GM21786 (cell line): Measurements from ENCODE around the gene MRGPRE.

Experiments used
- ATAC-seq: cut with Tn5 transposase; IDR thresholded peaks from one replicate; pipeline ENCODE4 v1.9.1; 2021; ENCODE audit not compliant: unreplicated experiment

The MRGPRE gene

DNA sequence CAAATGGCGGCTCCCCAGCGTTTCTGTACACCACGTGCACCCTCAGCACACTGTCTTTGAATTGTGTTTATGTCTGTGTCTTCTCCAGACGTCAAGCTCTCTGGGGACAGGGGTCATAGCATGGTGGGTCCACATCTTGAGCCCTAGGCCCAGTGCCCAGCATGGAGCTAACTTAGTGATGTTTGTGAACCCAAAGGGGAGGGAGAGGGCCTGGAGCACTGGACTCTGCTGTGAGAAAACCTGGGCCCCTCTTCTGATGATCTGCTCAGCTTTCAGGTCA is 17.9 kb downstream of the MRGPRE start:
- ATAC-seq: no peak

DNA sequence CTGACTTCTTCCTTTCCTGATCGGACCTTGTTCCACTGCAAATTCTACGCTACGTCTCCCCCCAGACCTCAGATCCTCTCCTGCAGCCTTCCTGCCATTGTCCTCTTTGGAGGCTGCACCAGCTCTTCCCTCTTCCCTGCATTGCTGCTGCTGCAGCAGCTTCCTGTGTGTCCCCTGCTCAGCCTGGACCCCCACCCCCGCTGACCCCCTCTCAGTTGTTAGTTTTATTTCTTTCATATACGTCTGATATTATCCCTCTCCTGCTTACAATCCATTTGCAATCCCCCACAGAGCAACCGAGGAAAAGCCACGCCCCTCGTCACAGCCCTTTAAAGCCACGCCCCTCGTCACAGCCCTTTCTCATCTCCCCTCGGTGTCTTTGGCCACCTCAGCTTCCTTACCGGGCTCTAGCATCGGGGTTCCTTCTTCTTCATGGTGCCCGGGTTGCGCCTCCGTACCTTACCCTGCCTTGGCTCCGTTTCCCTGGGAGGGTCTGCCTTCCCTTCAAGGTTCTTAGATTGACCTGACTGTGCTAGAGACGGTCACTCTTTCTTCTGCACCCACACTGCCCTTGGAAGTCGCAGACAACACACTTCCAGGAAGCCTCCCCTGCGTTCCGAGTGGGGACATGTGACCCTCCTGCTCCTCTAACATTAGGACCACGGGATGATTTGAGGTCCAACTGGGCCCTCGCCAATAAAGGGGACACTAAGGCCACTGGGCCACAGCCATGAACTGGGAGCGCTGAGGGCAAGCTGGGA is 18.4 kb downstream of the MRGPRE start:
- no peak for ATAC-seq

- no peak for ATAC-seq
Observed at GRCh38 chr11:3208272-3208671, 23.9 kb downstream of the MRGPRE start.

DNA sequence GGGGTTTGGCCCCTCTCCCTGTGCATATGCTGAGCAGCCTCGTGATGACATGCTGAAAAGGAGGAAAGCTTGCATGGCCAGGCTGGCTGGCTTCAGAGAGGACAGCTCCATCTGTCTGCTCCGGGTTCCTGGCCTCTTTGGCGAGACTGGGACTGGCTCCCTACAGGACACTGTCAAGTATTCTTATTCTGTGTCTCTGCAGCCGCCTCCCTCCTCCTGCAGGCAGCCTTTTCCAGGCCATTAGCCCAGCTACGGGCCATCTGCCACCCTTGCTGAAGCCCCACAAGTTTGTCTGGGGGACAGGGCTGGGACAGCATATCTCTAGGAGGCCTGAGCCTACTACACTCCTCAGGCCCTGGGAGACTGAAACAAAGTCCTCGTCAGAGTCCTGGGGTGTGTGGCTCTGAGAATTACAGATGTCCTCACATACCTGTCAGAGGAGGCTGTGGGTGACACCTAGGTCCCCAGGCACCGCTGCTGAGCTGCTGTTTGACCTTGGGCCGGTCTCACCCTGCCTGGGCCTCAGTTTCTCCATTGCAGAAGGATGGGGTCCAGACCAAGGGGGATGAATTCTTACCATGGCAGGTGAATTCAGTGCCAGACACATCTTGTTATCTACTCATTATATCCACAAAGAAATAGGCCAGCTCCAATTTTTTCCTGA is 24.6 kb downstream of the MRGPRE start:
- no peak for ATAC-seq

- ATAC-seq: no peak
Observed at GRCh38 chr11:3206922-3207204, 25.4 kb downstream of the MRGPRE start.

GRCh38 chr11:3206156-3206921 is 25.9 kb downstream of the MRGPRE start:
- no peak for ATAC-seq

GRCh38 chr11:3205261-3206155 is 26.7 kb downstream of the MRGPRE start:
- ATAC-seq: no peak

GRCh38 chr11:3204141-3205015 is 27.8 kb downstream of the MRGPRE start:
- ATAC-seq: no peak

DNA sequence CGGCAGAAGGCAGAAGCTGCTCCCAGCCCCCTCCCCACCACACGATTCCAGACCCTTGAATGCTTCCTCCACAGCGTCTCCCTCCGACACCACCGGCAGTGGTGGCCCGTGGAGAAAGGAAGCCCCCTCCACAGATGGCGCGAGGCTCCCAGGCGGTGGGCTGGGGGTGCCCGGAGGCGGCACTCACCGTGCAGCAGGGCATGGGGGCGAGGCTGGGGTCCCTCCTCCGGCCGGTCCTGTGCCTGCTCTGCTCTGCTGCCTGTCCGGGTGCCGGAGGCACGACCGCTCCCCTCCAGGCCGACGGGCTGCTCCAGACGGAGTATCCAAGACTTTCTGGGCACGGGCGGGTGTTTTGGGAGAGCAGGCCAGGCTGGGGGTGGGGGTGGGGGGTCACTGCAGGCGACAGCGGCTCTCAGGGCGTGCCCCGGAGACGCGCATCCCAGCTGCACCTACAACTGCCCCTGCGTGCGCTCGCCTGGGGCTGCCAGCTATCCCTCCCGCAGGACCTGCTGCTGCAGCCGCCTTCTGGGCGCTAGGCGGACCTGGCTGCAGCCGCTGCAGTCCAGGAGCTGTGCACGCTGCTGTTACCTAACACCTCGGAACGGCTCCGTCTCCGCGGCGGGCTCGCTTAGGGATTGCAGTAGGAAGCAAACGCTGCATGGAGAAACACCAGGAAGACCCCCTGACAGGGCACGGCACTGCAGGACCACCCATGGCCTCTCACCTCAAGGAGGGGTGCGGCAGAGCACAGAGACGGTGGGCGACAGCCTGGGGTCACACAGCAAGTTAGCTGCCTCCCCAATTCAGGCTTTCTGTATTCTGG is 28.8 kb downstream of the MRGPRE start:
- ATAC-seq: no peak

GRCh38 chr11:3202759-3203158 is 29.5 kb downstream of the MRGPRE start:
- no peak for ATAC-seq

DNA sequence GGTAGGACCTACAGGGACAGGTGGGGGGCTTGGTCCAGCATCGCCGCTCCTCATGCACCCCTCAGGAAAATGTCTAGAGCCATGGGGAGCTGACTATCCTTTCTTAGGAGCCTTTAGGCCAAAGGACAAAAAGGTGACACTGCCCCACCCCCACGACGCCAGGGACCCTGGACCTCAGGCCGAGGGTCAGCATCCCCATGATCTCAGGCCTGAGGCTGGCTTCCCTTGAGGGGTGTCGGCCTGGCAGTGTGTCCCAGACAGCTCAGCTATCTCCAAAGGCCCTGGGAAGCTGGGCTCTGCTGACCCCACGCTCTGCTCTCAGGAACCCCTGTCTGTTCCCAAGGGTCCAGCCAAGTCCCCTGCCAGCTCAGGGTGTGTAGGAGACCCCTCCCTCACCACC is 29.9 kb downstream of the MRGPRE start:
- no peak for ATAC-seq

DNA sequence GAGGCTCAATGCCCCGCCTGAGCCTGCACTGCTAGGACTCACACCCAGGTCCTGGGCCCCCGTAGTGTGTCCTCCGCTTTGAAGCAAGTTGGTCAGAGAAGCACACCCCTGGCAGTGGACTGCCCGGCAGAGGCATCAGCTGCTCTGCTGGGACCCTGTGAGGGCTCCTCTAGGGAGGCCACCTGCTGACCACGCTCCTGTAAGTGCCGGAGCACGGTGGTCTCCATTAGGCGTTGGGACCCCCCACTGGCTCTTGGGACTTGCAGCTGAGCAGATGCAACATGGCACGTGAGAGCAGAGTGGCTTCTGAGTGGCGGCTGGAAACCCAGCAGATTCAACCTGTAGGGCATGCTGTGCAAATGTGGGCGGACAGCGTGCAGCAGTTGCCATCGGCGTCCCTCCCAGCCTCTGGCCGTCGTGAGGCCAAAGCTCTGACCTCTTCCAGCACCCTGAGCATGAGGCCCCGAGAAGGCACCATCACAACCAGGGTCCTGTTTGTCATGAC is 30.5 kb downstream of the MRGPRE start:
- no peak for ATAC-seq

DNA sequence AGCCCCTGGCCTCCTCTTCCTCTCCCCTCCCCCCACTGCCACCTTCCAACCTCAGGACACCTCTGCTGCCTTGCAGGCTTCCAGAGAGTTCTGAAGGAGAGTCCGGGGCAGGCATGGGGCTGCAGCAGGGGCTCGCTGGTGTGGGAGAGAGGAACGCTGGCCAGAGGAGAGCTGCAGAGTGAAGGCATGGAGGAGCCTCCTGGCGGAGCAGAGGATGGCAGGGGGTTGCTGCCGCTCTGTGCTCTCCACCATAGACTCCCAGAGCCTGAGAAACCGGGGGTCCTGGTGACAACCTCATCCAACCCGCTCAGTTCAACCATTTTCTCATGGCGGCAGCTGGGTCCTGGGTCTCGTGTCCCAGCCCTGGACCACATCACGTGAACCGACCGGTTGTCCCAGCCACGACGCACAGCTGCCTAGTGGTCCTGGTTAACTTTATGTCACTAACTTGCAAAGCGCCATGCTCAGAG is 31.1 kb downstream of the MRGPRE start:
- ATAC-seq: no peak

- no peak for ATAC-seq
Observed at GRCh38 chr11:3200388-3201111, 31.7 kb downstream of the MRGPRE start.

GRCh38 chr11:3199537-3200295 is 32.5 kb downstream of the MRGPRE start:
- no peak for ATAC-seq

- no peak for ATAC-seq
Observed at GRCh38 chr11:3198815-3199214, 33.4 kb downstream of the MRGPRE start.

DNA sequence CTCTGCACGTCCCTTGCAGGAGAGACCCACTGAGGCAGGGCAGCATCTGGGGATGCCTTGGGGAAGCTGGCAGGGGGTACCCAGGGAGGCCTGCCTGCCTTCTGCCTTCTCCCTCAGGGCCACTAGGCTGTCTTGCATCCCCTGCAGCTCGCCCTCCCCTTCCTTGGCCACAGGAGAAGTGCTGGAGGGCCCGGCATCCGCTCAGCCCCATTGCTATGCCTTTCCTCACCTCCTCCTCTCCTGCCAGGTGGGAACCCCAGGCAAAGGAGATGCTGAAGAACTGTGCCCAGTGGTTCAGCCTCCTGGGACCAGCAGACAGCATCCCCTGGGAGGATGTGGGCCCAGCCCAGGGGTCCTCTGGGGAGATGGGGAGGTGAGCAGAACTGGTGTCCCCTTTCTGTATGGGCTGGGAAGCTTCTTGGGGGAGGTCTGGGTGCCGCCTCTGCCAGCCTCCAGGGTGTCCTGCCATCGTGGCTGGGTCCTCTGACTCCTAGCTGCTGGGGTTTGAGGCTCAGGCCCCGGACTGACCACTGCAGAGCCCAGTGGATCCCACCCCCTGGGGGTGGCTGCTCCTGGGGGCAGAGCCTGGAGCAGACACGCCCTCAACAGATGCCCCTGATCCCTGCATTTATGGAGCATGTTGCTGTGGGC is 34.2 kb downstream of the MRGPRE start:
- no peak for ATAC-seq
